Bronchial epithelial cell (primary cell): ENCODE results near the gene IBA57. TPM values are rescaled to one million over a fixed set of nuclear protein-coding genes. Genes with fewer than 3 reads are reported as not detected.

Source experiments
- DNase-seq: peaks from one replicate; pipeline ENCODE4 v3.0.0-alpha.2; 2010; ENCODE audit warnings: low read depth
- FAIRE-seq: peaks from 2 replicates; lab custom pipeline; 2011; peaks lifted over from hg19 to GRCh38; lab: Jason Lieb, UNC
- H3K27me3 ChIP-seq: 2 replicates; pipeline ENCODE4 v1.5.1; 2011; ENCODE audit warnings: low read length; ENCODE audit not compliant: control insufficient read depth, insufficient read depth
- H3K36me3 ChIP-seq: 2 replicates; pipeline ENCODE4 v1.5.1; 2011; ENCODE audit warnings: low read length; ENCODE audit not compliant: control insufficient read depth, insufficient read depth
- H3K4me3 ChIP-seq: 2 replicates; pipeline ENCODE4 v1.5.1; 2011; ENCODE audit warnings: mild to moderate bottlenecking, low read depth, low read length, control low read depth
- CTCF ChIP-seq: IDR thresholded peaks from 2 replicates; pipeline ENCODE4 v1.5.1; 2011; ENCODE audit warnings: mild to moderate bottlenecking, moderate library complexity, low read length, control low read depth, inconsistent platforms; ENCODE audit not compliant: insufficient read depth, severe bottlenecking
- total RNA-seq: library from RNA; depleted of rRNA; stranded (reverse); fragments of >200 nt; gene quantifications from 2 replicates; pipeline ENCODE4 v1.2.1, GENCODE V29; 2014

The IBA57 gene
- total RNA-seq, 1 donor from 2014 or later, result 2.6 TPM

GRCh38 chr1:228206582-228207351 is 41.2 kb downstream of the IBA57 start:
- H3K4me3 ChIP-seq, result no peak overlapping the region
- H3K27me3 ChIP-seq, result peaks cover 13% of the 10 kb centered on the region
- no peak for TF ChIP-seq CTCF
- no peak for FAIRE-seq
- H3K36me3 ChIP-seq, result no peaks in the 10 kb centered on the region
- DNase-seq, result no peak

DNA sequence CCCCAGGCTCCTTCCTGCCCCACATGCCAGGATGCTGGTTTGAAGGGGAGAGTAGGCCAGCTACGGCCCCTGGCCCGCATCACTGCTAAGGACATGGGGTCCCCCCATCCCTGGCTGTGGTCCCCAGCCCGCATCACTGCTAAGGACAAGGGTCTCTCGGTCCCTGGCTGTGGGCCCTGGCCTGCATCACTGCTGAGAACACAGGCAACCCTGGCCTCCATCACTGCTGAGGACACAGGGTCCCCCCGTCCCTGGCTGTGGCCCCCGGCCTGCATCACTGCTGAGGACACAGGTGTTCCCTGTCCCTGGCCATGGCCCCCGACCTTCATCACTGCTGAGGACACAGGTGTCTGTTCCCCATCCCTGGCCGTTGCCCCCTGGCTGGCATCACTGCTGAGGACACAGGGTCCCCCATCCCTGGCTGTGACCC is 41.8 kb downstream of the IBA57 start:
- Histone ChIP-seq H3K4me3 (no peak overlapping the region), H3K27me3 (peaks cover 13% of the 10 kb centered on the region), H3K36me3 (no peaks in the 10 kb centered on the region)
- no peak for TF ChIP-seq CTCF
- no peak for FAIRE-seq
- DNase-seq, result no peak

DNA sequence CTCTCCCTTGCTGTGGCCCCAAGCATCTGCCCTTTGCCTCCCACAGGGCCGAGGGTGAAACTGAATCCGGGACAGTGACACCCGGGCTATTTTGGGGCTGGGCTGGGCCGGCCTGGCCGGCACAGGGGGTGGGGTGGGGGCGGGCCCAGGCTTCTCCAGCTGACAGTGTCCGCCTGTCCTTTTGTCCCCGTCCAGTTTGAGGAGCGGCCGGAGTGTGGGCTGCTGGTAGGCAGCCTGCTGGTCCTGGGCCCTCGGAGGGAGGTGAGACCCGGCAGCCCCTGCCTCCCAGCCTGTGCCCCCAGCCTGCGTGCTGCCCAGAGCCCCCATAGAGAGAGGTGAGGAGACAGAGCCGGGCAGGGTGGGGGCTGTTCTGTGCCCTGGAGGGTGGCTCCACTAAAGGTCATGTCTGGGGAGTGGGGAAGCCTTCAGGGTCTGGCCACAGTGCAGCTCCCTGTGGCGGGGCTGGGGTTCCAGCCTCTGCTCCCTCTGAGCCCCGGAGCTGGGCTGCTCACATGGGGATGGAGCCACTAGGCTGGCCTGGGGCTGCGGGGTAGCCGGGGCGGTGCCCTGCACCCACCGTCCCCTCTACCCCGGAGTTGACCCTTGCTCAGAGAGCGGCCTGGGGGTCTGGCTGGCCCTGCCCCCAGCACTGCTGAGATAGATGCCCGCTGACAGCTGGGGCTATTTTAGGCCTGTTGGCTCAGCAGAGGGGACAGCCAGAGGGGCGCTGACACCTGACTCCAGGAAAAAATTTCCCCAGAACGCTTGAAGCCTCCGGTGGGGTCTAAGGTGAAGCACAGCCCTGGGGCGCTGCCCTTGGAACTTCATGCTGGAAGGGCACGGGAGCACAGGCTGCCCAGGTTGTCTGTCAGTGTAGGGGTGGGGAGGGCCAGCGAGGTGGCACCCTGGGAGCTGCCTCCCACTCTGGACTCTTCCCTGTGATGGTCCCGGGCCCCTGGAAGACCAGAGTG is 42.5 kb downstream of the IBA57 start, which contains the start of gene OBSCN:
Gene OBSCN, plus strand, starts transcription at position 194 of the 971 bp plus-strand sequence. CDS start 3,740 bp downstream, outside the sequence.
- Histone ChIP-seq H3K27me3 (peaks cover 13% of the 10 kb centered on the region), H3K4me3 (no peak within 1 kb of the TSS), H3K36me3 (no peaks in the 10 kb centered on the region)
- no peak for DNase-seq
- no peak for FAIRE-seq
- TF ChIP-seq CTCF, result no peak

- TF ChIP-seq CTCF, result no peak
- H3K27me3 ChIP-seq, result peaks cover 13% of the 10 kb centered on the region
- H3K36me3 ChIP-seq, result no peaks in the 10 kb centered on the region
- no peak for DNase-seq
- no peak for FAIRE-seq
- H3K4me3 ChIP-seq, result no peak overlapping the region
Observed at GRCh38 chr1:228208831-228209551, 43.4 kb downstream of the IBA57 start.

DNA sequence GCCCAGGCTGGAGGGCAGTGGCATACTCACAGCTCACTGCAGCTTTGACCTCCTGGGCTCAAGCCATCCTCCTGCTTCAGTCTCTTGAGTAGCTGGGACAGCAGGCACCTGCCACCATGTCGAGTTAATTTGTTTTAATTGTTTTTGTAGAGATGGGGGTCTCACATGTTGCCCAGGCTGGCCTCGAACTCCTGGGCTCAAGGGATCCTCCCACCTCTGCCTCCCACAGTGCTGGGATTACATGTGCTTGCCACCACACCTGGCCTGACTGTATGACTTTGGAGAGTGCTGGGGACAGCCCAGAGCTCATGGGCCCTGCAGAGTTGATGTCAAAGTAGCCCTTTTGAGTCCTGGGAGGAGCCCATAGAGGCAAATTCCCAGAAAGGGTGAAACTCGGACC is 44.1 kb downstream of the IBA57 start:
- Histone ChIP-seq H3K27me3 (peaks cover 13% of the 10 kb centered on the region), H3K4me3 (no peak overlapping the region), H3K36me3 (no peaks in the 10 kb centered on the region)
- no peak for TF ChIP-seq CTCF
- peak; percentile 18 for FAIRE-seq
- no peak for DNase-seq
